Skin epidermis (tissue), 12 donors: Measurements from ENCODE around the gene SPART.
"Not testable (repeated sequence)": the region's sequence is repeated elsewhere in the genome, so short reads cannot be mapped to it uniquely, and the experiment has no call there.

Experiments
- H3K27ac ChIP-seq, 21 experiments: fragments of 200-600 bp; sonication (generic) in 11 of 21; one replicate each; pipeline ENCODE4 v1.5.0; 2020; ENCODE audit warnings: mild to moderate bottlenecking in 3 of 21, inconsistent platforms in 2 of 21, moderate library complexity in 2 of 21
- H3K4me3 ChIP-seq, 7 experiments: fragments of 200-600 bp; sonication (generic) in 2 of 7; one replicate each; pipeline ENCODE4 v1.5.0; 2020; ENCODE audit warnings: inconsistent platforms in 2 of 7, mild to moderate bottlenecking in 2 of 7, moderate library complexity in 1 of 7

SPART gene

GRCh38 chr13:36325912-36326311, 20.3 kb downstream of the SPART start:
- Histone ChIP-seq H3K27ac (no peak overlapping the region), H3K4me3 (no peak overlapping the region)

- H3K27ac ChIP-seq, H3K4me3 ChIP-seq: not testable (repeated sequence)
Measured at GRCh38 chr13:36324881-36325280, 21.3 kb downstream of the SPART start.

DNA sequence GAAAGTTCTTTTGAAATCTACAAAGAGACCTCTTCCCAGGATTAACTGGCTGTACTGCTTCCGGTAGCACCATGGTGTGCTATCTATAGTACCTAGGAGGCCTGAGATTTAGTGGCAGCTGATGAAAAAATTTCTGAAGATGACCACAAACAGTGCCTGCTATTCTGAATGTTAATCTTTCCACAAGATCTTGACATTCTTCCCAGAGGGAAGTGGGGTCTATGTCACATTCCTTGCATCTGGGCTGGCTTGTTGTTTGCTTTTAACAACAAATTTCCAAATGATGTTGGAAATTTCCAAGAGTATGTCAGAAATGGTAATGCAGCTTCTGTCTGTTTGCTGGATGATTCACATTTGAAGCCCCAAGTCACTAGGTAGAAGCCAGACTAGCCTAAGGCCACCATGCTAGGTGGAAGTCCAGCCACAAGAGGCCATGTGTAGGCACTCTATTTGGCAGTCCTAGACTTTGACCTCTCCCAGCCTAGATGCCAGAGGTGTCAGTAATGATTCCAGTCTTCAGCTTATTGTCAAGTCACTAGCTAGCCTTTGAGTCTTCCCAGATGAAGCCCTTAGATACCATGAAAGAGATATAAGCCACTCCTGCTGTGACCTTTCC, 22.1 kb downstream of the SPART start:
- no peak overlapping the region for H3K27ac ChIP-seq
- no peak overlapping the region for H3K4me3 ChIP-seq

DNA sequence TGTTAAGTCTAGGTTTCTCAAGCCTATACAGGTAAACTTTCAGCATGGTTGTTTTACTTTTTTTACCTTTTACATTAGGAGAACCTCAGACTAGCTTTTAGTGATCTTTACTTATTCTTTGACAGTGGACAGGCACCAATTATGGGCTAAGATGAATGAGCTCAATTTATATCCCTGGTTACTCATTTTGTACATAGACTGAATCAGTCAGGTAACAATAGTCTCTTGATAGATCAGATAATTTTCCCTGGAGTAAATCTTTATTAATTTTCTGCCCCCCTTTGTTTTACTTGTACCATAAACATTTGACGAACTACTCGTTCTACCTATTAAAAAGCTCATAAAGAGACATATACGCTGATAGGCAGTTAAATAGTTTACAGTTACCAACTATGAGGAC, 22.8 kb downstream of the SPART start:
- Histone ChIP-seq H3K27ac (no peak overlapping the region), H3K4me3 (no peak overlapping the region)

- H3K27ac ChIP-seq = not testable (repeated sequence)
Measured at GRCh38 chr13:36319793-36320192, 26.4 kb downstream of the SPART start.

GRCh38 chr13:36313047-36313969, 32.9 kb downstream of the SPART start:
- Histone ChIP-seq H3K4me3 (no peak overlapping the region), H3K27ac (no peak overlapping the region)

More at GRCh38 chr13:36319793-36320192, 26.4 kb downstream of the SPART start:
- H3K4me3 ChIP-seq = not testable (repeated sequence)

DNA sequence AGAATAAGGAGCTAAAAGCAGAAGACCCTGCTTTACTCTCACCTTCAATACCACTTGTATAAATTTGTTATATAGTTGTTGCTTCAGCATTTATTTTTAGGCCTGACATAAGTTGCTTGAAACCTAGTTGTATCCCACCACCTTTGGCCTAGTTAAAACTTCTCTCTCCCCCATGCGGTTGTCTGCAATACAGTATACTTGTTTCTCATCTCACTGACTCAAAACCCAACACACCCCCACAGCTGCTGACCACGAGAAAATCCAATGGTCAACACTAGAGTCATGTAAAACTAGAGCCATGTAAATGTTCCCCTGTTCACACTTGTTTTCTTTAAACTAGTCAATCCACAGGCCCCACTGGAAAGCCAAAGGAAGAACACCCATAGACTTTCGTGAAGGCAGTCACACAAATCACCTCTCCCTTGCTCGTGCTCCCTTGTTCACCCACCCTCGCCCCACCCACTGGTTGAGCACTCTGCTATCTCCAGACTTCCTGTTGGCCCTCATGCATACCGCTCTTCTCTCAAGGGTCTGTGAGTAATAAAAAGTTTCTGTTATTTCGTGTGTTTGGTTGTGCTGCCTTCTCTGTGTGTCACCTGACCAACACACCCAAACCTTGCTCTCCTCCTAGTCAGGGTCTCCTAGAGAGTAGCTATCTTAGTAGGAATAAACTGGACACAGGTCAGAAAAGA, 35.6 kb downstream of the SPART start:
- Histone ChIP-seq H3K4me3 (no peak overlapping the region), H3K27ac (no peak overlapping the region)

GRCh38 chr13:36302289-36302688, 43.9 kb downstream of the SPART start:
- no peak overlapping the region for H3K4me3 ChIP-seq
- H3K27ac ChIP-seq = no peak overlapping the region

DNA sequence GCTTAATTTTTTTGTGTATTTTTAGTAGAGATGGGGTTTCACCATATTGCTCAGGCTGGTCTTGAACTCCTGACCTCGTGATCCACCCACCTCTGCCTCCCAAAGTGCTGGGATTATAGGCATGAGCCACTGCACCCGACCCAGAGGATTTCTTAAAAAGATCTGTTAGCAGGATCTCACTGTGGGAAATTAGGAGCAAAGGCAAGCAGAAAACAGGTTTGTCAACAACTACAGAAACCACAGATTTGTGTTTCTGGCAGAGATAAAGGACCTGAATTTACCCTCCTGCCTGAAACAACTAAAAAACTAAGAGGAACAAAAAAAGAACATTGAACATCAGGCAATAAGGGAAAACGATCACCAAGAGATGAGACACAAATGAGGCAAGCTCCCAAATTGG, 46.7 kb downstream of the SPART start:
- H3K4me3 ChIP-seq, H3K27ac ChIP-seq: not testable (repeated sequence)

DNA sequence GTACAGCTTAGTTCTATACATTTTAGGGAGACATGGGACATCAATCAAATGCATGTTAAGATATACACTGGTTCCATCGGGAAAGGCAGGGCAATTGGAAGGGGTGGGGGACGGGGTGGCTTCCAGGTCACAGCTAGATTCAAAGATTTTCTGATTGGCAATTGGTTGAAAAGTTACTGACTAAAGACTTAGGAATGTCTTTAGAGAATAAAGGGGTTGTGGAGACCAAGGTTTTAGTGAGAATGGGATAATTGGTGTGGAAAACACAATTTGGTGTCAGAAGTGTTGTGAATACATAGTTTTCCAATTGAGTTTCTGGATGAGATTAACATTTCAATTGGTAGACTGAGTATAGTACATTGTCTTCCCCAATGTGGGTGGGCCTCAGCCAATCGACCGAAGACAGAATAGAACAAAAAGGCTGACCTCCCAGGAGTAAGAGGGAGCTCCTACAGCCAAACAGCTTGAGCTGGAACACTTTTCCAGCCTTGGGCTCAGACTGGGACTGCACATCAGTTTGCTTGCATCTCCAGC, 47.6 kb downstream of the SPART start:
- Histone ChIP-seq H3K27ac (peak overlapping the region in 2 of 21 experiments; percentile 39 to 47), H3K4me3 (peak overlapping the region in 2 of 7 experiments; percentile 49 to 57)

- peak within 1 kb of the TSS in 12 of 21 experiments; percentile 13 to 76 (median 50) for H3K27ac ChIP-seq
Measured at GRCh38 chr13:36297366-36298338, 48.5 kb downstream of the SPART start, which contains the start of gene CCDC169. Gene CCDC169 (minus strand): TSS chr13:36297814. CDS start chr13:36297719, 95 bp downstream.

GRCh38 chr13:36294096-36294495, 52.1 kb downstream of the SPART start:
- no peak overlapping the region for H3K4me3 ChIP-seq
- H3K27ac ChIP-seq = no peak overlapping the region

More at GRCh38 chr13:36297366-36298338, 48.5 kb downstream of the SPART start, which contains the start of gene CCDC169:
- peak within 1 kb of the TSS; percentile 36 to 57 (median 49) for H3K4me3 ChIP-seq

- no peak overlapping the region for H3K27ac ChIP-seq
- H3K4me3 ChIP-seq = no peak overlapping the region
Measured at GRCh38 chr13:36293497-36293896, 52.7 kb downstream of the SPART start.

DNA sequence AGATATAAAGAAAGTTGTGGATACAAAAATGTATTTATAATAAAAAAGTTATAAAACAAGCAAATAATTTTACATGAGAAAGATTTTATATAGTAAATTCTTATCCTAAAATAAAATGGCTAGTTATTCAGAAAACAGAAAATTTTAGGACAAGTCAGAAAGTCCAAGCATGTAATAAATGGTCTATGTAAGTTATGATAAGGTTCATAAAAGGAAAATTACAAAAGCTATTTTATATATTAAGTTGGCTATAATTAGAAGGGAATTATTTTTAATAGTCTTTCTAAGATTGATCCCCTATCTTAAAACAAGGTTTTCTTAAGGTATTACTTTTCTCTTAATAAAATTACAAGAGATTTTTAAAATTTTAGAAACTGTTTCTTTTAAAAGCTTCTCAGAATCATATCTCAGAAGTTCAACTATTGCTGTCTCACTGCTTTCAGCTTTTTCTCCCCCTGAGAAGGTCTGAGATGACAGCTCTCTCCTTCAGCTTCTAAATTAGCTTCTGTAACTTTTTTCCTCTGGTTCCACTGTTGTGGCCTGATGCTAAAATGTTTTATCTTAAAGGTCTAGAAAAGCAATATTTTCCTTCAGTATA, 57.3 kb downstream of the SPART start:
- Histone ChIP-seq H3K4me3 (no peak overlapping the region), H3K27ac (no peak overlapping the region)

- no peak overlapping the region for H3K4me3 ChIP-seq
- H3K27ac ChIP-seq = no peak overlapping the region
Measured at GRCh38 chr13:36286006-36286405, 60.2 kb downstream of the SPART start.

GRCh38 chr13:36282821-36283432, 63.3 kb downstream of the SPART start:
- Histone ChIP-seq H3K4me3 (no peak overlapping the region), H3K27ac (no peak overlapping the region)

GRCh38 chr13:36275190-36276002, 70.8 kb downstream of the SPART start:
- Histone ChIP-seq H3K4me3 (no peak overlapping the region), H3K27ac (no peak overlapping the region)
